CD4-positive, alpha-beta memory T cell (primary cell): ENCODE measurements around the gene PRDM7. TPM values are rescaled to one million over a fixed set of nuclear protein-coding genes. Genes with fewer than 3 reads are reported as not detected.
A peak's percentile ranks its signal among the peaks of the same experiment; 100 is the strongest.

Experiments used
- CTCF ChIA-PET: fragments of 350-600 bp; sonication (Branson Sonifier 250); formaldehyde crosslinking; loops from one replicate; lab custom pipeline; 2021; ENCODE audit warnings: inconsistent platforms; ENCODE audit not compliant: partially characterized antibody; lab: Charles Lee
- POLR2A ChIA-PET: fragments of 350-600 bp; sonication (Branson Sonifier 250); formaldehyde crosslinking; loops from one replicate; lab custom pipeline; 2021; ENCODE audit not compliant: partially characterized antibody; lab: Charles Lee
- DNase-seq, 5 donors: peaks; one replicate each; pipeline versions ENCODE4 v3.0.0 to v3.0.0-alpha.2; 2020 to 2022; ENCODE audit warnings: mixed read lengths in 1 of 5
- H3K27ac ChIP-seq: one replicate; pipeline ENCODE4 v1.7.0; 2013; ENCODE audit warnings: low read depth, low read length
- H3K27me3 ChIP-seq: 2 replicates; pipeline ENCODE4 v1.7.0; 2013; ENCODE audit warnings: mild to moderate bottlenecking, low read length, moderate library complexity; ENCODE audit not compliant: insufficient read depth
- H3K36me3 ChIP-seq: 2 replicates; pipeline ENCODE4 v1.7.0; 2013; ENCODE audit warnings: mild to moderate bottlenecking, low read length, moderate library complexity; ENCODE audit not compliant: insufficient read depth
- H3K4me1 ChIP-seq: 2 replicates; pipeline ENCODE4 v1.7.0; 2013; ENCODE audit warnings: mild to moderate bottlenecking, low read length, moderate library complexity; ENCODE audit not compliant: insufficient read depth
- H3K4me3 ChIP-seq, 2 donors: one replicate each; pipeline ENCODE4 v1.7.0; 2013; ENCODE audit warnings: low read length in 2 of 2, mild to moderate bottlenecking in 1 of 2
- H3K9me3 ChIP-seq, 2 donors: one replicate each; pipeline ENCODE4 v1.7.0; 2013; ENCODE audit warnings: low read length in 2 of 2, control low read depth in 1 of 2; ENCODE audit not compliant: control insufficient read depth in 1 of 2
- H3K27ac Mint-ChIP-seq, 7 donors: one replicate each; pipeline ENCODE4 v1.8.0; 2020 to 2021; ENCODE audit warnings: mixed read lengths in 7 of 7, mild to moderate bottlenecking in 6 of 7, inconsistent platforms in 3 of 7, moderate library complexity in 3 of 7
- H3K27me3 Mint-ChIP-seq, 2 donors: one replicate each; pipeline ENCODE4 v1.8.0; 2020 to 2021; ENCODE audit warnings: mixed read lengths in 2 of 2
- H3K36me3 Mint-ChIP-seq, 2 donors: one replicate each; pipeline ENCODE4 v1.8.0; 2020 to 2021; ENCODE audit warnings: mixed read lengths in 2 of 2, inconsistent platforms in 1 of 2, mild to moderate bottlenecking in 1 of 2
- H3K4me1 Mint-ChIP-seq, 4 donors: one replicate each; pipeline ENCODE4 v1.8.0; 2020 to 2021; ENCODE audit warnings: mixed read lengths in 4 of 4, mild to moderate bottlenecking in 1 of 4
- H3K4me3 Mint-ChIP-seq, 8 donors: one replicate each; pipeline ENCODE4 v1.8.0; 2020 to 2021; ENCODE audit warnings: mixed read lengths in 8 of 8, mild to moderate bottlenecking in 7 of 8, moderate library complexity in 6 of 8, inconsistent platforms in 3 of 8
- H3K9me3 Mint-ChIP-seq, 8 donors: one replicate each; pipeline ENCODE4 v1.8.0; 2020 to 2021; ENCODE audit warnings: mixed read lengths in 8 of 8, mild to moderate bottlenecking in 5 of 8, inconsistent platforms in 3 of 8, moderate library complexity in 1 of 8
- intact Hi-C: fragments of 100-400 bp; cut with micrococcal nuclease; formaldehyde crosslinking; loops from one replicate; pipeline ENCODE4 v1.15.1; 2023
- polyA plus RNA-seq, 2 donors: library from polyadenylated mRNA; unstranded; fragments of 300-500 nt; fragmentation: Illumina TruSeq; gene quantifications; one replicate each; pipeline ENCODE4 v1.2.3, GENCODE V29; 2021
- total RNA-seq, 2 experiments: library from RNA; stranded (reverse); gene quantifications; one replicate each; pipeline ENCODE4 v1.2.3, GENCODE V29; 2021

The PRDM7 gene
- total and polyA plus RNA-seq, 4 experiments from 2014 or later = not detected

DNA sequence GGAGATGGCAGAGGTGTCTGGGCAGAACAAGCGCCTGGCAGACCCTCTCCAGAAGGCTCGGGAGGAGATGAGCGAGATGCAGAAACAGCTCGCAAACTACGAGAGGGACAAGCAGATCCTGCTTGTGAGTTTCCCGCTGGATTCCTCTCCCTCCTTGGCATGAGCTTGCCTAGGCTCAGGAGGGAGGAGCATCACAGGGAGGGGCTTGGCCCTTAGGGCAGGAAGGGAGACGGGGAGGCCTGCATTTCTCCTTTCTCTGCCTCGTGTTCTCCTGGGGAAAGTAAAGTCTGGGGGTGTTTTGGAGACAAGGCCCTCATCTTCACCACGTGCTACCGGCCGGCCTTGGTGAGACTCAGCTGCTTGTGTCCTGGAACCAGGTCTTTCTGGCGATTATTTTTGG is 39.9 kb downstream of the PRDM7 start:
- Mint-ChIP-seq H3K27ac (no peak overlapping the region), H3K27me3 (no peaks in the 10 kb centered on the region), H3K4me1 (peaks cover 0 to 3% (median 0%) of the 10 kb centered on the region in 4 donors), H3K9me3 (peaks cover 0 to 2% (median 0%) of the 10 kb centered on the region in 8 donors), H3K4me3 (no peak overlapping the region), H3K36me3 (peaks cover 31 to 36% of the 10 kb centered on the region in 2 donors)
- no peak for DNase-seq
- ChIA-PET POLR2A (no interaction called here), CTCF (no interaction called here)
- Histone ChIP-seq H3K4me3 (no peak overlapping the region), H3K36me3 (peaks cover 11% of the 10 kb centered on the region), H3K9me3 (no peaks in the 10 kb centered on the region), H3K4me1 (no peaks in the 10 kb centered on the region), H3K27me3 (no peaks in the 10 kb centered on the region), H3K27ac (no peak overlapping the region)
- intact Hi-C loops = no loop called here

DNA sequence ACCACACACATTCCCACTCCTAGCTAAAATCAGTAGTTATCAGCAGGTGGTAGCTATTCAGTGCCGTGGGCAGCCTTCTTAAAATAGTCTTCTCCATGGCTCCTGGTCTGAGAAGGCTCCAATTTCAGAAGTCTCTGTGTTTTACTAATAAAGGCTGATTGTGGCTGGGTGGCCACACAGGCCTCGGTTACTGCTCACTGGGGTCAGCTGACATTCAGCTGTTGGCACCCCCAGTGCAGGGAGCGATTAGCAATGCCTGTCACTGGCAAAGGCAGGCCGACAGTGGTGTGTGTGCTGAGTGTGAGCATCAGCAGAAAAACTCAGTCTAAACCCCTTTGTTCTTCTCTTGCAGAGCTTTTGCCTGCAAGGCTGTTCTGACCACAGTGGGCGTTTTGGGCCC is 41.2 kb downstream of the PRDM7 start:
- ChIA-PET CTCF (no interaction called here), POLR2A (no interaction called here)
- H3K36me3 Mint-ChIP-seq = peaks cover 27 to 43% of the 10 kb centered on the region in 2 donors
- Histone ChIP-seq H3K36me3 (peaks cover 11% of the 10 kb centered on the region), H3K27me3 (no peaks in the 10 kb centered on the region), H3K27ac (no peak overlapping the region), H3K9me3 (no peaks in the 10 kb centered on the region), H3K4me1 (no peaks in the 10 kb centered on the region), H3K4me3 (no peak overlapping the region)
- H3K27ac Mint-ChIP-seq = no peak overlapping the region
- no peak for DNase-seq
- peaks cover 0 to 6% (median 0%) of the 10 kb centered on the region in 4 donors for H3K4me1 Mint-ChIP-seq
- no peaks in the 10 kb centered on the region for H3K27me3 Mint-ChIP-seq
- intact Hi-C loops = no loop called here
- H3K4me3 Mint-ChIP-seq = no peak overlapping the region
- H3K9me3 Mint-ChIP-seq = peaks cover 0 to 1% (median 0%) of the 10 kb centered on the region in 8 donors

DNA sequence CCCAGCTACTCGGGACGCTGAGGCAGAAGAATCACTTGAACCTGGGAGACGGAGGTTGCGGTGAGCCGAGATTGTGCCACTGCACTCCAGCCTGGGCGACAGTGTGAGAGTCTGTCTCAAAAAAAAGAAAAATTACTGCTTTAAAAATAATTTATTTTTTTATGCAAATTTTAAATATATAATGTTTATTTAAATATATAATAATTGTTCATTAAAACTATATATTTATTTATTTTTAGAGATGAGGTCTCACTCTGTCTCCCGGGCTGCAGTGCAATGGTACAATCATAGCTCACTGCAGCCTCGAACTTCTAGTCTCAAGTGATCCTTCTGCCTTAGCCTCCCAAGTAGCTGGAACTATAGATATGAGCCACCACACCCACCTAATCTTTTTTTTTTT is 42.6 kb downstream of the PRDM7 start:
- no peaks in the 10 kb centered on the region for H3K9me3 Mint-ChIP-seq

DNA sequence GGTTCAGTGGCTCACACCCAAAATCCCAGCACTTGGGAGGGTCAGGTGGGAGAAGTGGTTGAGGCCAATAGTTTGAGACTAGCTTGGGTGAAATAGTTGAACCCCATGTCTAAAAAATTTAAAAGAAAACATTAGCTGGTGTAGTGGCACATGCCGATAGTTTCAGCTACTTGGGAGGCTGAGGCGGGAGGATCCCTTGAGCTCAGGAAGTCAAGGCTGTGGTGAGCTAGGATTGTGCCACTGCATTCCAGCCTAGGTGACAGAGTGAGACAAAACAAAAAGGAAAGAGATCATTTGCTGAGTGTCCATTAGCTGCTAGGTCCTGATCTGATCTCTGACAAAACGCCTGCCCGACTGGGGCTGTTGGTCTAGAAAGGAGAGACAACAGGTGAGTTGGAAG is 43.7 kb downstream of the PRDM7 start:
- ChIA-PET POLR2A (no interaction called here), CTCF (no interaction called here)
- intact Hi-C loops = no loop called here
- no peak overlapping the region for H3K27ac Mint-ChIP-seq
- no peak for DNase-seq
- peaks cover 0 to 6% (median 0%) of the 10 kb centered on the region in 4 donors for H3K4me1 Mint-ChIP-seq
- no peaks in the 10 kb centered on the region for H3K27me3 ChIP-seq
- H3K9me3 Mint-ChIP-seq = no peaks in the 10 kb centered on the region
- no peaks in the 10 kb centered on the region for H3K9me3 ChIP-seq
- H3K4me3 ChIP-seq = no peak overlapping the region
- H3K27ac ChIP-seq = no peak overlapping the region
- H3K27me3 Mint-ChIP-seq = no peaks in the 10 kb centered on the region
- peaks cover 19 to 36% of the 10 kb centered on the region in 2 donors for H3K36me3 Mint-ChIP-seq
- H3K4me3 Mint-ChIP-seq = no peak overlapping the region
- no peaks in the 10 kb centered on the region for H3K4me1 ChIP-seq
- H3K36me3 ChIP-seq = peaks cover 11% of the 10 kb centered on the region

More for the DNA sequence above, 42.6 kb downstream of the PRDM7 start:
- Histone ChIP-seq H3K27me3 (no peaks in the 10 kb centered on the region), H3K9me3 (no peaks in the 10 kb centered on the region), H3K4me3 (no peak overlapping the region), H3K4me1 (no peaks in the 10 kb centered on the region), H3K36me3 (peaks cover 11% of the 10 kb centered on the region), H3K27ac (no peak overlapping the region)
- H3K27me3 Mint-ChIP-seq = no peaks in the 10 kb centered on the region
- ChIA-PET CTCF (no interaction called here), POLR2A (interaction anchor here (1.2 kb wide), 1 partner anchor 14 kb away, joined by 3 read pairs; no protein-coding TSS in a partner anchor)
- no peak for DNase-seq
- peak overlapping the region in 2 of 7 donors; percentile 61 to 70 for H3K27ac Mint-ChIP-seq
- H3K4me3 Mint-ChIP-seq = no peak overlapping the region
- intact Hi-C loops = no loop called here
- H3K36me3 Mint-ChIP-seq = peaks cover 21 to 43% of the 10 kb centered on the region in 2 donors
- H3K4me1 Mint-ChIP-seq = peaks cover 0 to 6% (median 0%) of the 10 kb centered on the region in 4 donors

DNA sequence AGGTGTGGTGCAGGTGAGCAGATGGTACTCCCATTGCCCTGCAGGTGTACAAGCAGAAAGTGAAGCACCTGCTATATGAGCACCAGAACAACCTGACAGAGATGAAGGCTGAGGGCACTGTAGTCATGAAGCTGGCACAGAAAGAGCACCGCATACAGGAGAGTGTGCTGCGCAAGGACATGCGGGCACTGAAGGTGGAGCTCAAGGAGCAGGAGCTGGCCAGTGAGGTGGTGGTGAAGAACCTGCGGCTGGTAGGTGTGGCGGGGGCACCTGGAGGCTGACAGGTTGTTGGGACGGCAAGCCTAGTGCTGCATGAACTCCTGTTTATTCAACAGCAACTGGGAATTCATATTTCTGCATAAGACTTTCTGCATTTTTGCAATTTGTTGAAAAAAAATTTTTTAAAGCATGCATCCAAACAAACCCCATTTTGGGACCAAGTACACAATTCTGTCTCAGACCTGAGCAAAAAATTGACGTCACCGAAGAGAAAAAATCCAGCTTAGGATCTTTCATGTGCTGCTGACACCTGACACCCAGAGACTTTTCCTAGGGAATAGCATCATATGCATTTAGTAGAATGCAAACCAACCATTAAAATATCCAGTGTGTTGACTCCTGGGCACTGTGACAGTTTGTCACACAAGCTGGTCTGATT is 44.3 kb downstream of the PRDM7 start:
- intact Hi-C loops = no loop called here
- CTCF ChIA-PET = no interaction called here

DNA sequence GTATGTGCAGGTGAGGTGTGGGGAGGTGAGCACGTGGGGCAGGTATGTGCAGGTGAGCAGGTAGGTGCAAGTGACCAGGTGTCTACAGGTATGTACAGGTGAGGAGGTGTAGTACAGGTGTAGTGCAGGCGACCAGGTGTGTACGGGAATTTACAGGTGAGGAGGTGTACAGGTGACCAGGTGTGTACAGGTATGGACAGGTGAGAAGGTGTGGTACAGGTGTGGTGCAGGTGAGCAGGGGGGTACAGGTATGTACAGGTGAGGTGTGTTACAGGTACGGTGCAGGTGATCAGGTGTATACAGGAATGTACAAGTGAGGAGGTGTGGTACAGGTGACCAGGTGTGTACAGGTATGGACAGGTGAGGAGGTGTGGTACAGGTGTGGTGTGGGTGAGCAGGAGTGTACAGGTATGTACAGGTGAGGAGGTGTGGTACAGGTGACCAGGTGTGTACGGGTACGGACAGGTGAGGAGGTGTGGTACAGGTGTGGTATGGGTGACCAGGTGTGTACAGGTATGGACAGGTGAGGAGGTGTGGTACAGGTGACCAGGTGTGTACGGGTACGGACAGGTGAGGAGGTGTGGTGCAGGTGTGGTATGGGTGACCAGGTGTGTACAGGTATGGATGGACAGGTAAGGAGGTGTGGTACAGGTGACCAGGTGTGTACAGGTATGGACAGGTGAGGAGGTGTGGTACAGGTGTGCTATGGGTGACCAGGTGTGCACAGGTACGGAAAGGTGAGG is 45.0 kb downstream of the PRDM7 start:
- peak overlapping the region in 2 of 7 donors; percentile 21 to 88 for H3K27ac Mint-ChIP-seq
- no peaks in the 10 kb centered on the region for H3K9me3 Mint-ChIP-seq

More for the DNA sequence above, 44.3 kb downstream of the PRDM7 start:
- Mint-ChIP-seq H3K4me3 (no peak overlapping the region), H3K36me3 (peaks cover 19 to 35% of the 10 kb centered on the region in 2 donors), H3K9me3 (no peaks in the 10 kb centered on the region), H3K27ac (peak overlapping the region in 2 of 7 donors; percentile 15 to 88), H3K4me1 (peaks cover 0 to 6% (median 0%) of the 10 kb centered on the region in 4 donors), H3K27me3 (no peaks in the 10 kb centered on the region)
- Histone ChIP-seq H3K36me3 (peaks cover 11% of the 10 kb centered on the region), H3K4me1 (no peaks in the 10 kb centered on the region), H3K9me3 (no peaks in the 10 kb centered on the region), H3K4me3 (no peak overlapping the region), H3K27ac (no peak overlapping the region), H3K27me3 (no peaks in the 10 kb centered on the region)
- POLR2A ChIA-PET = no interaction called here
- no peak for DNase-seq

DNA sequence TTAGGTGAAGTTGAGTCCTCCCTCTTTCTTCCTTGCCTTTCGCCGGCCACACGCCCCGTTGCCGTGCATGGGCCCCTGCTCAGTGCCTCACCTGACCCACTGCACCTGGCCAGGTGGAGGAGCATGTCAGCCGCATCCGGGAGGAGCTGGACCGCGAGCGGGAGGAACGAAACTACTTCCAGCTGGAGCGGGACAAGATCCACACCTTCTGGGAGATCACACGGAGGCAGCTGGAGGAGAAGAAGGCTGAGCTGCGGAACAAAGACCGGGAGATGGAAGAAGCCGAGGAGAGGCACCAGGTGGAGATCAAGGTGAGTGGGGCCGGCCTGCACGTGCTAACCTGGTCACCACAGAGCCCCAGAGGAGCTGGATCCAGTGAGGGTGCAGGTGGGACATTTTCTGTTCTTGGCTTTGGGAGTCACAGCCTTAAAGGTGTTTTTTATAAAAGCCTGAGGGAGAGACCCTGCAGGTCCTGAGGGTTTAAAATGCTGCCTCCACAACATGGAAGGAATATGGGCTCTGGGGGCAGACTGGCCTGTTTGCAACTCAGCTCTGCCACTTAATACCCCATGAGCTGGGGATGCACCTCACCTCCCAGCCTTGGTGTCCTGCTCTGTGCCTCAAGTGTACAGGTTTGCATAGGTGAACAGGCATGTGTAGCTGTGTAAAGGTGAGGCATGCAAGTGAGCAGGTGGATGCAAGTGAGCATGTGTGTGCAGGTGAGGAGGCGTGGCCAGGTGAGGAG is 45.8 kb downstream of the PRDM7 start:
- intact Hi-C loops = no loop called here
- ChIA-PET CTCF (interaction anchor here (0.9 kb wide), 1 partner anchor 9 kb away, joined by 5 read pairs; no protein-coding TSS in a partner anchor), POLR2A (no interaction called here)
- no peaks in the 10 kb centered on the region for H3K9me3 Mint-ChIP-seq
- Histone ChIP-seq H3K9me3 (no peaks in the 10 kb centered on the region), H3K27me3 (no peaks in the 10 kb centered on the region), H3K4me1 (peaks cover 2% of the 10 kb centered on the region), H3K4me3 (no peak overlapping the region), H3K27ac (no peak overlapping the region), H3K36me3 (peaks cover 6% of the 10 kb centered on the region)
- H3K36me3 Mint-ChIP-seq = peaks cover 12 to 28% of the 10 kb centered on the region in 2 donors
- no peak for DNase-seq
- H3K4me1 Mint-ChIP-seq = peaks cover 1 to 6% (median 3%) of the 10 kb centered on the region in 4 donors
- H3K27ac Mint-ChIP-seq = peak overlapping the region in 1 of 7 donors; percentile 32
- H3K4me3 Mint-ChIP-seq = no peak overlapping the region
- H3K27me3 Mint-ChIP-seq = no peaks in the 10 kb centered on the region

More for the DNA sequence above, 45.0 kb downstream of the PRDM7 start:
- H3K27me3 Mint-ChIP-seq = no peaks in the 10 kb centered on the region
- H3K36me3 Mint-ChIP-seq = peaks cover 19 to 35% of the 10 kb centered on the region in 2 donors
- Histone ChIP-seq H3K36me3 (peaks cover 11% of the 10 kb centered on the region), H3K9me3 (no peaks in the 10 kb centered on the region), H3K4me1 (no peaks in the 10 kb centered on the region), H3K27ac (no peak overlapping the region), H3K4me3 (no peak overlapping the region), H3K27me3 (no peaks in the 10 kb centered on the region)
- POLR2A ChIA-PET = no interaction called here
- peaks cover 0 to 6% (median 0%) of the 10 kb centered on the region in 4 donors for H3K4me1 Mint-ChIP-seq
- intact Hi-C loops = no loop called here
- DNase-seq = no peak
- H3K4me3 Mint-ChIP-seq = no peak overlapping the region
- CTCF ChIA-PET = no interaction called here
